CD4-positive, alpha-beta T cell (primary cell): Measurements from ENCODE around the gene ZNF391. TPM values are rescaled to one million over a fixed set of nuclear protein-coding genes. Genes with fewer than 3 reads are reported as not detected.

Source experiments
- ATAC-seq: fragments of 200-7000 bp; cut with Tn5 transposase; one replicate; pipeline ENCODE4 v1.10.0; 2022; ENCODE audit warnings: mild to moderate bottlenecking; ENCODE audit not compliant: poor library complexity
- CTCF ChIA-PET: fragments of 350-600 bp; sonication (Branson Sonifier 250); formaldehyde crosslinking; loops from one replicate; lab custom pipeline; 2021; ENCODE audit warnings: antibody characterized with exemption, inconsistent platforms; lab: Charles Lee
- POLR2A ChIA-PET: fragments of 350-600 bp; sonication (Branson Sonifier 250); formaldehyde crosslinking; loops from one replicate; lab custom pipeline; 2021; ENCODE audit warnings: antibody characterized with exemption, inconsistent platforms; lab: Charles Lee
- DNase-seq, 14 experiments: peaks; one replicate each; pipeline ENCODE4 v3.0.0-alpha.2; 2013 to 2020; ENCODE audit warnings: mixed read lengths in 2 of 14
- H3K27ac ChIP-seq, 2 donors: one replicate each; pipeline versions ENCODE4 v1.5.1 to v1.7.0; 2013; ENCODE audit warnings: low read length in 2 of 2, low read depth in 1 of 2, mild to moderate bottlenecking in 1 of 2
- H3K27me3 ChIP-seq, 2 experiments: 1 replicate in 1 of 2; 2 replicates in 1 of 2; pipeline versions ENCODE4 v1.6.1 to v1.7.0; 2013; ENCODE audit warnings: low read length in 2 of 2, control low read depth in 1 of 2, mild to moderate bottlenecking in 1 of 2, moderate library complexity in 1 of 2; ENCODE audit not compliant: insufficient read depth in 2 of 2, control insufficient read depth in 1 of 2
- H3K36me3 ChIP-seq: one replicate; pipeline ENCODE4 v1.6.1; 2013; ENCODE audit warnings: low read length, control low read depth; ENCODE audit not compliant: insufficient read depth
- H3K4me1 ChIP-seq: one replicate; pipeline ENCODE4 v1.6.1; 2013; ENCODE audit warnings: low read length, control low read depth; ENCODE audit not compliant: insufficient read depth
- H3K4me3 ChIP-seq: one replicate; pipeline ENCODE4 v1.5.1; 2013; ENCODE audit warnings: mild to moderate bottlenecking, low read length, moderate library complexity
- H3K9me3 ChIP-seq, 2 experiments: 1 replicate in 1 of 2; 2 replicates in 1 of 2; pipeline versions ENCODE4 v1.6.1 to v1.7.0; 2013; ENCODE audit warnings: low read length in 2 of 2, mild to moderate bottlenecking in 2 of 2, control low read depth in 1 of 2, moderate library complexity in 1 of 2; ENCODE audit not compliant: control insufficient read depth in 1 of 2, insufficient read depth in 1 of 2
- H3K27ac Mint-ChIP-seq: one replicate; pipeline ENCODE4 v1.8.0; 2020; ENCODE audit warnings: mixed read lengths
- H3K27me3 Mint-ChIP-seq: one replicate; pipeline ENCODE4 v1.8.0; 2021; ENCODE audit warnings: mixed read lengths
- H3K36me3 Mint-ChIP-seq: one replicate; pipeline ENCODE4 v1.8.0; 2021; ENCODE audit warnings: low read depth, mixed read lengths
- H3K4me1 Mint-ChIP-seq: one replicate; pipeline ENCODE4 v1.8.0; 2021; ENCODE audit warnings: low read depth, mixed read lengths
- H3K4me3 Mint-ChIP-seq: one replicate; pipeline ENCODE4 v1.8.0; 2020; ENCODE audit warnings: mild to moderate bottlenecking, mixed read lengths
- H3K9me3 Mint-ChIP-seq: one replicate; pipeline ENCODE4 v1.8.0; 2020; ENCODE audit warnings: mixed read lengths
- CTCF ChIP-seq: fragments of 200-600 bp; IDR thresholded peaks from one replicate; pipeline ENCODE4 v1.8.0; 2022; ENCODE audit warnings: antibody characterized with exemption, mild to moderate bottlenecking
- intact Hi-C, 2 experiments: fragments of 100-400 bp; cut with DNase I in 1 of 2; cut with micrococcal nuclease in 1 of 2; formaldehyde crosslinking; loops; one replicate each; pipeline versions ENCODE4 v1.15.1 to v1.9.0; 2023 to 2025; cut with DNase I, micrococcal nuclease
- total RNA-seq, 174 experiments: library from RNA in 2 of 174; stranded (reverse) in 2 of 174; gene quantifications; one replicate each; pipeline ENCODE4 v1.2.3 and lab custom pipeline; 2021 to 2026

The ZNF391 gene
- total RNA-seq, 2 experiments from 2014 or later = 1.6 to 1.8 TPM

- peaks cover 2% of the 10 kb centered on the region for H3K9me3 Mint-ChIP-seq
- H3K27me3 Mint-ChIP-seq = peaks cover 12% of the 10 kb centered on the region
- no peak overlapping the region for H3K4me3 Mint-ChIP-seq
- no peak for DNase-seq
- H3K9me3 ChIP-seq = peaks cover 3 to 4% of the 10 kb centered on the region in 2 experiments
- H3K27me3 ChIP-seq = no peaks in the 10 kb centered on the region
- no peaks in the 10 kb centered on the region for H3K4me1 ChIP-seq
- H3K4me3 ChIP-seq = no peak overlapping the region
- no peaks in the 10 kb centered on the region for H3K36me3 ChIP-seq
- H3K36me3 Mint-ChIP-seq = no peaks in the 10 kb centered on the region
- POLR2A ChIA-PET = no interaction called here
- no peak for ATAC-seq
- no peaks in the 10 kb centered on the region for H3K4me1 Mint-ChIP-seq
- CTCF ChIA-PET = no interaction called here
- TF ChIP-seq CTCF = no peak
- no peak overlapping the region for H3K27ac Mint-ChIP-seq
- no peak overlapping the region for H3K27ac ChIP-seq
- intact Hi-C loops = no loop called here
These were observed 37.6 kb downstream of the ZNF391 start for GRCh38 chr6:27426045-27426620.

GRCh38 chr6:27428502-27428901 is 39.9 kb downstream of the ZNF391 start:
- Histone ChIP-seq H3K9me3 (peaks cover 0 to 4% of the 10 kb centered on the region in 2 experiments), H3K4me3 (no peak overlapping the region), H3K36me3 (no peaks in the 10 kb centered on the region), H3K27me3 (no peaks in the 10 kb centered on the region), H3K4me1 (no peaks in the 10 kb centered on the region), H3K27ac (no peak overlapping the region)
- DNase-seq (no peak), ATAC-seq (no peak)
- H3K4me3 Mint-ChIP-seq = no peak overlapping the region
- H3K9me3 Mint-ChIP-seq = peaks cover 4% of the 10 kb centered on the region
- H3K27ac Mint-ChIP-seq = no peak overlapping the region
- ChIA-PET CTCF (no interaction called here), POLR2A (interaction anchor here (0.9 kb wide), 1 partner anchor 44 kb away, joined by 3 read pairs; the partner anchor contains the start of gene ZNF184)
- H3K27me3 Mint-ChIP-seq = peaks cover 13% of the 10 kb centered on the region
- intact Hi-C loops = no loop called here
- no peaks in the 10 kb centered on the region for H3K36me3 Mint-ChIP-seq
- no peaks in the 10 kb centered on the region for H3K4me1 Mint-ChIP-seq
- TF ChIP-seq CTCF = no peak

GRCh38 chr6:27428966-27429365 is 40.4 kb downstream of the ZNF391 start:
- Mint-ChIP-seq H3K27me3 (peaks cover 13% of the 10 kb centered on the region), H3K36me3 (no peaks in the 10 kb centered on the region), H3K4me3 (no peak overlapping the region), H3K4me1 (no peaks in the 10 kb centered on the region), H3K27ac (no peak overlapping the region), H3K9me3 (peaks cover 5% of the 10 kb centered on the region)
- no peak for TF ChIP-seq CTCF
- Histone ChIP-seq H3K27ac (no peak overlapping the region), H3K9me3 (peaks cover 4% of the 10 kb centered on the region in 2 experiments), H3K36me3 (no peaks in the 10 kb centered on the region), H3K4me1 (no peaks in the 10 kb centered on the region), H3K27me3 (no peaks in the 10 kb centered on the region), H3K4me3 (no peak overlapping the region)
- ChIA-PET CTCF (no interaction called here), POLR2A (no interaction called here)
- intact Hi-C loops = no loop called here
- no peak for DNase-seq
- no peak for ATAC-seq
